H1 (cell line): ENCODE data around the gene CRKL. TPM values are rescaled to one million over a fixed set of nuclear protein-coding genes. Genes with fewer than 3 reads are reported as not detected.

Source experiments
- CTCF ChIA-PET: fragments of 300-600 bp; sonication (Branson Sonifier 250); formaldehyde crosslinking; loops from one replicate; lab custom pipeline; 2021; ENCODE audit not compliant: partially characterized antibody; lab: Charles Lee
- POLR2A ChIA-PET: fragments of 300-600 bp; sonication (Branson Sonifier 250); formaldehyde crosslinking; loops from one replicate; lab custom pipeline; 2021; ENCODE audit warnings: inconsistent platforms; ENCODE audit not compliant: partially characterized antibody; lab: Charles Lee
- DNase-seq, 2 experiments: peaks; one replicate each; pipeline versions ENCODE4 v3.0.0 to v3.0.0-alpha.2; 2010 to 2022; ENCODE audit warnings: low spot score in 2 of 2, low read depth in 1 of 2, mixed read lengths in 1 of 2
- FAIRE-seq: peaks from 2 replicates; lab custom pipeline; 2011; peaks lifted over from hg19 to GRCh38; lab: Jason Lieb, UNC
- H2AFZ ChIP-seq: 2 replicates; pipeline ENCODE4 v1.8.1; 2012; ENCODE audit warnings: low read length, inconsistent platforms
- H2AK5ac ChIP-seq: 2 replicates; pipeline ENCODE4 v1.6.1; 2013; ENCODE audit warnings: low read depth, low read length
- H2BK120ac ChIP-seq: replicated peaks from 2 replicates; pipeline ENCODE3; 2013; ENCODE audit warnings: low read depth, low read length, inconsistent platforms
- H2BK12ac ChIP-seq: 2 replicates; pipeline ENCODE4 v1.6.1; 2013; ENCODE audit warnings: low read depth, low read length
- H2BK15ac ChIP-seq: 2 replicates; pipeline ENCODE4 v1.6.1; 2013; ENCODE audit warnings: low read length
- H2BK20ac ChIP-seq: 2 replicates; pipeline ENCODE4 v1.6.1; 2013; ENCODE audit warnings: low read length
- H2BK5ac ChIP-seq: 2 replicates; pipeline ENCODE4 v1.6.1; 2013; ENCODE audit warnings: low read depth, low read length
- H3K14ac ChIP-seq: 2 replicates; pipeline ENCODE4 v1.6.1; 2013; ENCODE audit warnings: inconsistent platforms; ENCODE audit not compliant: insufficient read length
- H3K18ac ChIP-seq: 2 replicates; pipeline ENCODE4 v1.6.1; 2013; ENCODE audit warnings: low read length; ENCODE audit errors: extremely low read depth
- H3K23ac ChIP-seq: 2 replicates; pipeline ENCODE4 v1.6.1; 2013; ENCODE audit warnings: inconsistent platforms; ENCODE audit not compliant: insufficient read length
- H3K23me2 ChIP-seq: 2 replicates; pipeline ENCODE4 v1.6.1; 2013; ENCODE audit warnings: low read depth, low read length
- H3K27ac ChIP-seq: 2 replicates; pipeline ENCODE4 v1.6.1; 2011; ENCODE audit warnings: low read depth, low read length, inconsistent platforms
- H3K27me3 ChIP-seq, 4 experiments: replicated peaks in 1 of 4; 1 replicate in 1 of 4; 2 replicates in 3 of 4; pipeline versions ENCODE4 v1.6.1 to v1.8.1; 2011 to 2013; ENCODE audit warnings: low read length in 3 of 4, mild to moderate bottlenecking in 3 of 4, inconsistent platforms in 2 of 4, mixed read lengths in 2 of 4, moderate library complexity in 1 of 4; ENCODE audit not compliant: control insufficient read depth in 3 of 4, insufficient read depth in 3 of 4; ENCODE audit errors: extremely low read depth in 1 of 4
- H3K36me3 ChIP-seq, 4 experiments: 2 replicates each; pipeline versions ENCODE4 v1.6.1 to v1.8.1; 2011 to 2013; ENCODE audit warnings: mild to moderate bottlenecking in 4 of 4, low read length in 3 of 4, moderate library complexity in 2 of 4, control low read depth in 1 of 4, inconsistent platforms in 1 of 4; ENCODE audit not compliant: insufficient read depth in 4 of 4, control insufficient read depth in 2 of 4
- H3K4ac ChIP-seq: replicated peaks from 2 replicates; pipeline ENCODE3; 2013; ENCODE audit warnings: low read length, low read depth, mixed read lengths, inconsistent platforms; ENCODE audit not compliant: insufficient read length
- H3K4me1 ChIP-seq, 4 experiments: replicated peaks in 1 of 4; 1 replicate in 1 of 4; 2 replicates in 3 of 4; pipeline versions ENCODE4 v1.6.1 to v1.8.1; 2011 to 2013; ENCODE audit warnings: low read length in 3 of 4, inconsistent platforms in 2 of 4, mixed read lengths in 1 of 4; ENCODE audit not compliant: insufficient read depth in 4 of 4, control insufficient read depth in 3 of 4
- H3K4me2 ChIP-seq, 2 experiments: 2 replicates each; pipeline versions ENCODE4 v1.6.1 to v1.8.1; 2011 to 2013; ENCODE audit warnings: low read depth in 2 of 2, low read length in 2 of 2, control low read depth in 1 of 2, inconsistent platforms in 1 of 2, mild to moderate bottlenecking in 1 of 2; ENCODE audit not compliant: insufficient read depth in 1 of 2
- H3K4me3 ChIP-seq, 4 experiments: fragments of 200-600, 300-600 bp in 1 of 4; sonication (generic), shearing (Covaris generic), sonication (Bioruptor Twin) in 1 of 4; 2 replicates each; pipeline versions ENCODE4 v1.5.1 to v1.8.1; 2011 to 2016; ENCODE audit warnings: low read length in 4 of 4, low read depth in 3 of 4, control low read depth in 2 of 4, inconsistent platforms in 2 of 4, mild to moderate bottlenecking in 2 of 4, mixed read lengths in 1 of 4, moderate library complexity in 1 of 4; ENCODE audit not compliant: insufficient read depth in 2 of 4; ENCODE audit errors: extremely low read depth in 1 of 4
- H3K56ac ChIP-seq: replicated peaks from 2 replicates; pipeline ENCODE3; 2013; ENCODE audit warnings: low read depth, mild to moderate bottlenecking, mixed read lengths, low read length, inconsistent platforms; ENCODE audit not compliant: insufficient read length
- H3K79me1 ChIP-seq: 2 replicates; pipeline ENCODE4 v1.6.1; 2013; ENCODE audit warnings: low read depth, low read length, control low read depth
- H3K79me2 ChIP-seq, 2 experiments: 2 replicates each; pipeline versions ENCODE4 v1.6.1 to v1.8.1; 2012 to 2013; ENCODE audit warnings: low read length in 2 of 2, mild to moderate bottlenecking in 2 of 2, inconsistent platforms in 1 of 2; ENCODE audit not compliant: insufficient read depth in 2 of 2, control insufficient read depth in 1 of 2
- H3K9ac ChIP-seq, 4 experiments: replicated peaks in 1 of 4; 1 replicate in 1 of 4; 2 replicates in 3 of 4; pipeline versions ENCODE4 v1.6.1 to v1.8.1; 2011 to 2013; ENCODE audit warnings: low read depth in 3 of 4, low read length in 3 of 4, control low read depth in 2 of 4, mild to moderate bottlenecking in 2 of 4, moderate library complexity in 2 of 4, inconsistent platforms in 1 of 4; ENCODE audit errors: extremely low read depth in 1 of 4
- H3K9me3 ChIP-seq, 2 experiments: 2 replicates each; pipeline versions ENCODE4 v1.6.1 to v1.8.1; 2012 to 2013; ENCODE audit warnings: mild to moderate bottlenecking in 2 of 2, moderate library complexity in 2 of 2, control low read depth in 1 of 2, inconsistent platforms in 1 of 2, low read depth in 1 of 2, low read length in 1 of 2, mixed read lengths in 1 of 2; ENCODE audit not compliant: insufficient read depth in 2 of 2
- H4K20me1 ChIP-seq, 2 experiments: replicated peaks in 1 of 2; 2 replicates each; pipeline versions ENCODE3 to v1.8.1; 2011 to 2013; ENCODE audit warnings: inconsistent platforms in 2 of 2, low read length in 2 of 2, mild to moderate bottlenecking in 1 of 2; ENCODE audit not compliant: insufficient read depth in 2 of 2, control insufficient read depth in 1 of 2
- H4K5ac ChIP-seq: 2 replicates; pipeline ENCODE4 v1.6.1; 2013; ENCODE audit warnings: low read length, low read depth, mixed read lengths, inconsistent platforms; ENCODE audit not compliant: insufficient read length
- H4K8ac ChIP-seq: 2 replicates; pipeline ENCODE4 v1.8.0; 2013; ENCODE audit warnings: mild to moderate bottlenecking, moderate library complexity, low read length, inconsistent platforms; ENCODE audit not compliant: insufficient read depth; ENCODE audit errors: extremely low read depth
- H4K91ac ChIP-seq: replicated peaks from 2 replicates; pipeline ENCODE3; 2013; ENCODE audit warnings: low read length, mixed read lengths, inconsistent platforms; ENCODE audit not compliant: insufficient read length
- CBX5 ChIP-seq: fragments of 300-800, 300-1000 bp; sonication (generic); IDR thresholded peaks from 2 replicates; pipeline ENCODE4 v1.7.1; 2016; ENCODE audit warnings: antibody characterized with exemption, low read length, low read depth
- FOSL1 ChIP-seq: IDR thresholded peaks from 2 replicates; pipeline ENCODE4 v1.6.1; 2011; ENCODE audit warnings: mild to moderate bottlenecking, low read depth, low read length, moderate library complexity; ENCODE audit not compliant: insufficient read depth
- MAFK ChIP-seq: IDR thresholded peaks from 2 replicates; pipeline ENCODE4 v1.6.1; 2012; ENCODE audit warnings: low read depth, mild to moderate bottlenecking, improper control_type of control experiment, low read length
- SIRT6 ChIP-seq: IDR thresholded peaks from one replicate; pipeline ENCODE4 v1.7.1; 2012; ENCODE audit warnings: low read length, inconsistent platforms
- TEAD4 ChIP-seq: IDR thresholded peaks from 2 replicates; pipeline ENCODE4 v1.6.1; 2012; ENCODE audit warnings: low read depth, low read length, inconsistent platforms, mixed read lengths
- WGBS, 2 experiments: shearing (Covaris generic) in 1 of 2; methylation state at CpG; one replicate each; pipeline versions ENCODE4 v1.1.6 to v1.1.7; 2013 to 2015; ENCODE audit warnings: low lambda C conversion rate in 2 of 2, mixed read lengths in 2 of 2, inconsistent platforms in 1 of 2, low coverage in 1 of 2, missing lambda C conversion rate in 1 of 2; ENCODE audit not compliant: insufficient replicate concordance in 2 of 2, insufficient coverage in 1 of 2, insufficient read length in 1 of 2; ENCODE audit errors: extremely low coverage in 1 of 2, missing lambda C conversion rate in 1 of 2; 5-methylcytosine and 5-hydroxymethylcytosine counted together
- polyA plus RNA-seq, 7 experiments: library from polyadenylated mRNA; depleted of rRNA in 3 of 7; stranded (reverse) in 5 of 7; unstranded in 2 of 7; fragments of >200 nt in 5 of 7; fragments of 200-250 nt in 2 of 7; gene quantifications; 1 replicate in 5 of 7; 2 replicates in 1 of 7; 4 replicates in 1 of 7; pipeline versions ENCODE4 v1.2.1 to v1.2.3, GENCODE V29; 2011 to 2013; ENCODE audit warnings: missing spikeins in 2 of 7, mixed read lengths in 2 of 7
- total RNA-seq: library from RNA; stranded (reverse); fragmentation: NEBNext Ultra II Directional; extraction: Animal tissue kit (Norgen Biotek cat#: 25700); gene quantifications from 2 replicates; pipeline ENCODE4 v1.2.1, GENCODE V29; 2021

The CRKL gene
- total and polyA plus RNA-seq, 2 of the 8 experiments (the other 6 are each of a cell fraction or from before 2014, with no cell fraction given): 34.5 to 94.5 TPM

- DNase-seq (no peak), FAIRE-seq (no peak)
- WGBS, 2 experiments: 95% methylated on average over 1 of the region's 1 CpG; no CpG with 5 or more reads in 1 of the 2 experiments
- H3K27me3 ChIP-seq: no peaks in the 10 kb centered on the region
- no peak overlapping the region for H3K4ac ChIP-seq
- no peak overlapping the region for H3K9ac ChIP-seq
- peaks cover 1% of the 10 kb centered on the region; the same call in 1 of the 2 replicates for H3K23me2 ChIP-seq
- H2BK12ac ChIP-seq: no peak overlapping the region
- no peaks in the 10 kb centered on the region for H3K9me3 ChIP-seq
- no peak overlapping the region for H2AFZ ChIP-seq
- no peak overlapping the region for H3K56ac ChIP-seq
- no peak overlapping the region for H4K91ac ChIP-seq
- H3K4me1 ChIP-seq: peaks cover 0 to 9% (median 5%) of the 10 kb centered on the region in 4 experiments; a peak in 4 of 7 replicates
- H2AK5ac ChIP-seq: no peak overlapping the region
- peaks cover 29 to 30% of the 10 kb centered on the region in 2 experiments for H4K20me1 ChIP-seq
- no peak overlapping the region for H4K8ac ChIP-seq
- H2BK20ac ChIP-seq: no peak overlapping the region
- H3K14ac ChIP-seq: no peak overlapping the region
- no peak overlapping the region for H2BK15ac ChIP-seq
- no peak overlapping the region for H2BK5ac ChIP-seq
- H4K5ac ChIP-seq: no peak overlapping the region
- CTCF ChIA-PET: interaction anchor here (0.6 kb wide), 1 partner anchor 28 kb away, joined by 4 read pairs; no protein-coding TSS in a partner anchor
- H3K18ac ChIP-seq: no peak overlapping the region
- H3K4me3 ChIP-seq: no peak overlapping the region
- no peak overlapping the region for H3K23ac ChIP-seq
- TF ChIP-seq SIRT6 (no peak), FOSL1 (no peak), TEAD4 (no peak), CBX5 (no peak), MAFK (no peak)
- POLR2A ChIA-PET: no interaction called here
- no peak overlapping the region for H3K4me2 ChIP-seq
- H3K79me2 ChIP-seq: peaks cover 63 to 98% of the 10 kb centered on the region in 2 experiments
- H3K27ac ChIP-seq: no peak overlapping the region
- peaks cover 12% of the 10 kb centered on the region for H3K79me1 ChIP-seq
- H3K36me3 ChIP-seq: peaks cover 0 to 15% (median 10%) of the 10 kb centered on the region in 4 experiments; a peak in 5 of 8 replicates
- H2BK120ac ChIP-seq: no peak overlapping the region
Observed at GRCh38 chr22:20930004-20930403, 12.8 kb downstream of the CRKL start.
